Measurements from ENCODE around the gene ARHGEF33. TPM values are rescaled to one million over a fixed set of nuclear protein-coding genes. Genes with fewer than 3 reads are reported as not detected.

The ARHGEF33 gene
- total RNA-seq, 1 experiment from 2014 or later = 0.41 TPM

DNA sequence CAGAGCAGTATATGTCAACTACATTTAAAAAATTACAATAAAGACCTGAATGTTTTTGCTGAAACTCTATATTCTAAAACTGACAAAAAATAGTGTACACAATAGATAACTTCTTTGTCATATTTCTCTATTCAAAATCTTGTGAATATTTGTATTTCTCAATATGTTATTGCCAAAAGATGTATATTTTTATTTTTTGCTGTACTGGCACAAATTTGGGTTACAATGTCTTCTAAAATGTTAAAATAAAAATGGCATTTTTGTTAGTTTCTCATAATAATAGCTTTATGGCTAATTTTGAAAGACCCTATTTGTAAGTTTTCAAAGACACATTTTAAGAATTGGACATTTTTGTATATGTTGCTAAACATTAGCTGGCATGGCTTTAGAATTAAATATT, 630 bp upstream of the ARHGEF33 start:
- no peaks in the 10 kb centered on the region for H3K27me3 ChIP-seq (ENCODE audit: control insufficient read depth, insufficient read depth, low read length)
- no peaks in the 10 kb centered on the region for H3K36me3 ChIP-seq (ENCODE audit: control insufficient read depth, insufficient read depth, low read length)
- H3K27ac ChIP-seq (ENCODE audit: low read length) = no peak overlapping the region
- ATAC-seq (no peak), DNase-seq (ENCODE audit: low read depth, low spot score) (no peak)
- no peaks in the 10 kb centered on the region for H3K9me3 ChIP-seq (ENCODE audit: control insufficient read depth, insufficient read depth, low read depth, low read length)
- H3K4me1 ChIP-seq (ENCODE audit: control insufficient read depth, insufficient read depth, low read length) = no peaks in the 10 kb centered on the region
- ChIA-PET CTCF (no interaction called here), POLR2A (no interaction called here)
- intact Hi-C loops (cut with micrococcal nuclease; ENCODE audit: unreplicated experiment) (no loop called here), in situ Hi-C loops (cut with HindIII; ENCODE audit: low pct_unique_long_range_greater_than_20kb, low sequenced_read_pairs) (no loop called here)
- no peak for TF ChIP-seq SIN3A (IDR thresholded peaks at IDR 0.05; ENCODE audit: borderline replicate concordance, insufficient read depth, low read depth, low read length)
- TF ChIP-seq, protein P1, sequence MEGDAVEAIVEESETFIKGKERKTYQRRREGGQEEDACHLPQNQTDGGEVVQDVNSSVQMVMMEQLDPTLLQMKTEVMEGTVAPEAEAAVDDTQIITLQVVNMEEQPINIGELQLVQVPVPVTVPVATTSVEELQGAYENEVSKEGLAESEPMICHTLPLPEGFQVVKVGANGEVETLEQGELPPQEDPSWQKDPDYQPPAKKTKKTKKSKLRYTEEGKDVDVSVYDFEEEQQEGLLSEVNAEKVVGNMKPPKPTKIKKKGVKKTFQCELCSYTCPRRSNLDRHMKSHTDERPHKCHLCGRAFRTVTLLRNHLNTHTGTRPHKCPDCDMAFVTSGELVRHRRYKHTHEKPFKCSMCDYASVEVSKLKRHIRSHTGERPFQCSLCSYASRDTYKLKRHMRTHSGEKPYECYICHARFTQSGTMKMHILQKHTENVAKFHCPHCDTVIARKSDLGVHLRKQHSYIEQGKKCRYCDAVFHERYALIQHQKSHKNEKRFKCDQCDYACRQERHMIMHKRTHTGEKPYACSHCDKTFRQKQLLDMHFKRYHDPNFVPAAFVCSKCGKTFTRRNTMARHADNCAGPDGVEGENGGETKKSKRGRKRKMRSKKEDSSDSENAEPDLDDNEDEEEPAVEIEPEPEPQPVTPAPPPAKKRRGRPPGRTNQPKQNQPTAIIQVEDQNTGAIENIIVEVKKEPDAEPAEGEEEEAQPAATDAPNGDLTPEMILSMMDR (IDR thresholded peaks at IDR 0.05) = no peak
- no peak for TF ChIP-seq TCF7L2 (IDR thresholded peaks at IDR 0.05; ENCODE audit: low read depth, low read length)
- TF ChIP-seq POLR2AphosphoS5 (IDR thresholded peaks at IDR 0.05; ENCODE audit: low read depth, low read length) = no peak
- TF ChIP-seq, protein P2, sequence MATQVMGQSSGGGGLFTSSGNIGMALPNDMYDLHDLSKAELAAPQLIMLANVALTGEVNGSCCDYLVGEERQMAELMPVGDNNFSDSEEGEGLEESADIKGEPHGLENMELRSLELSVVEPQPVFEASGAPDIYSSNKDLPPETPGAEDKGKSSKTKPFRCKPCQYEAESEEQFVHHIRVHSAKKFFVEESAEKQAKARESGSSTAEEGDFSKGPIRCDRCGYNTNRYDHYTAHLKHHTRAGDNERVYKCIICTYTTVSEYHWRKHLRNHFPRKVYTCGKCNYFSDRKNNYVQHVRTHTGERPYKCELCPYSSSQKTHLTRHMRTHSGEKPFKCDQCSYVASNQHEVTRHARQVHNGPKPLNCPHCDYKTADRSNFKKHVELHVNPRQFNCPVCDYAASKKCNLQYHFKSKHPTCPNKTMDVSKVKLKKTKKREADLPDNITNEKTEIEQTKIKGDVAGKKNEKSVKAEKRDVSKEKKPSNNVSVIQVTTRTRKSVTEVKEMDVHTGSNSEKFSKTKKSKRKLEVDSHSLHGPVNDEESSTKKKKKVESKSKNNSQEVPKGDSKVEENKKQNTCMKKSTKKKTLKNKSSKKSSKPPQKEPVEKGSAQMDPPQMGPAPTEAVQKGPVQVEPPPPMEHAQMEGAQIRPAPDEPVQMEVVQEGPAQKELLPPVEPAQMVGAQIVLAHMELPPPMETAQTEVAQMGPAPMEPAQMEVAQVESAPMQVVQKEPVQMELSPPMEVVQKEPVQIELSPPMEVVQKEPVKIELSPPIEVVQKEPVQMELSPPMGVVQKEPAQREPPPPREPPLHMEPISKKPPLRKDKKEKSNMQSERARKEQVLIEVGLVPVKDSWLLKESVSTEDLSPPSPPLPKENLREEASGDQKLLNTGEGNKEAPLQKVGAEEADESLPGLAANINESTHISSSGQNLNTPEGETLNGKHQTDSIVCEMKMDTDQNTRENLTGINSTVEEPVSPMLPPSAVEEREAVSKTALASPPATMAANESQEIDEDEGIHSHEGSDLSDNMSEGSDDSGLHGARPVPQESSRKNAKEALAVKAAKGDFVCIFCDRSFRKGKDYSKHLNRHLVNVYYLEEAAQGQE (IDR thresholded peaks at IDR 0.05; ENCODE audit: insufficient read depth in 1 of 2, low read depth in 2 of 2, low read length in 1 of 2) = no peak
- BruUV-seq (replicated peaks) = no TSS peak
- H3K4me3 ChIP-seq (ENCODE audit: low read depth in 2 of 2, low read length in 2 of 2) = no peak overlapping the region

DNA sequence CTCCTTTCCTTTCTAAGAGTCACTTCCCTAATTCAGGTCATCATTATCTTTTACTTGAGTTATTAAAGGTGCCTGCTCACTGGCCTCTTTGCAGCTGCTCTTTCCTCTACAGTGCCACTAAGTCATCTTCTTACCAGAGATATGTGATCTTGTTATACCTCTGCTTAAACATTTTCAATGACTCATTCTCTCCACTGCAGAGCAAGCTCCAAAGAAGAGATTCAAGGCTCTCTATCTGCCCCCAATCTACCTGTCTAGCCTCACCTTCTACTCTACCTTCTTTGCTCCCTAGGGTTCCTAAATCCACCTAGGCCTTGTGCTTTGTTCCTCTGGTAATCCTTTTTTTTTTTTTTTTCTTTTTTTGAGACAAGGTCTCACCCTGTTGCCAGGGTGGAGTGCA, 3.1 kb downstream of the ARHGEF33 start:
- H3K27ac ChIP-seq (ENCODE audit: low read length) = no peak overlapping the region
- no peaks in the 10 kb centered on the region for H3K9me3 ChIP-seq (ENCODE audit: control insufficient read depth, insufficient read depth, low read depth, low read length)
- no peak for DNase-seq (ENCODE audit: low read depth, low spot score)
- H3K27me3 ChIP-seq (ENCODE audit: control insufficient read depth, insufficient read depth, low read length) = no peaks in the 10 kb centered on the region; the same call in 1 of the 2 replicates
- ATAC-seq = no peak
- in situ Hi-C loops (cut with HindIII; ENCODE audit: low pct_unique_long_range_greater_than_20kb, low sequenced_read_pairs) (no loop called here), intact Hi-C loops (cut with micrococcal nuclease; ENCODE audit: unreplicated experiment) (no loop called here)
- no peaks in the 10 kb centered on the region for H3K4me1 ChIP-seq (ENCODE audit: control insufficient read depth, insufficient read depth, low read length)
- POLR2A ChIA-PET = no interaction called here
- no TSS peak for BruUV-seq (replicated peaks)
- CTCF ChIA-PET = interaction anchor here (0.7 kb wide), 1 partner anchor 406 kb away, joined by 6 read pairs; no protein-coding TSS in a partner anchor
- no peak for TF ChIP-seq TCF7L2 (IDR thresholded peaks at IDR 0.05; ENCODE audit: low read depth, low read length)
- no peak for TF ChIP-seq POLR2AphosphoS5 (IDR thresholded peaks at IDR 0.05; ENCODE audit: low read depth, low read length)
- TF ChIP-seq, protein P1 (IDR thresholded peaks at IDR 0.05) = no peak
- no peak for TF ChIP-seq SIN3A (IDR thresholded peaks at IDR 0.05; ENCODE audit: borderline replicate concordance, insufficient read depth, low read depth, low read length)
- TF ChIP-seq, protein P2 (IDR thresholded peaks at IDR 0.05; ENCODE audit: insufficient read depth in 1 of 2, low read depth in 2 of 2, low read length in 1 of 2) = no peak
- no peak overlapping the region for H3K4me3 ChIP-seq (ENCODE audit: low read depth in 2 of 2, low read length in 2 of 2)
- H3K36me3 ChIP-seq (ENCODE audit: control insufficient read depth, insufficient read depth, low read length) = no peaks in the 10 kb centered on the region
